Measurements from ENCODE around the gene GDI1. TPM values are rescaled to one million over a fixed set of nuclear protein-coding genes. Genes with fewer than 3 reads are reported as not detected.

GDI1 gene
- total and polyA plus RNA-seq, 7 experiments from 2014 or later, result 18.8 to 174 (median 115) TPM

Small RNAs within 50 kb of the gene (microRNA-seq; reads per million reads assigned to microRNA genes)
- gene MIR6858 (ENCODE audit: borderline microRNAs expressed), result not detected

Other genes starting within 250 kb of the GDI1 start
- not detected for gene OPN1MW2, start 217.4 kb upstream of the GDI1 start, total RNA-seq
- not detected for gene OPN1MW2, start 217.4 kb upstream of the GDI1 start, polyA plus RNA-seq
- not detected for gene OPN1MW3, start 179.6 kb upstream of the GDI1 start, total RNA-seq
- gene OPN1MW3, start 179.6 kb upstream of the GDI1 start, polyA plus RNA-seq, result not detected
- not detected for gene TEX28, start 142.0 kb upstream of the GDI1 start, total RNA-seq
- gene TEX28, start 142.0 kb upstream of the GDI1 start, polyA plus RNA-seq, result not detected
- gene TKTL1, start 141.4 kb upstream of the GDI1 start, total RNA-seq, result 1 to 10 TPM in 4 of 5 experiments, under 1 TPM in 1; 0.58 to 4.7 (median 3.2) TPM
- gene TKTL1, start 141.4 kb upstream of the GDI1 start, polyA plus RNA-seq, result 10 to 100 TPM; 35.7 to 47.7 TPM
- gene FLNA, start 62.5 kb upstream of the GDI1 start, total RNA-seq, result 1,000 to 10,000 TPM in 2 of 5 experiments, 100 to 1,000 TPM in 3; 440 to 1,423 (median 604) TPM
- 100 to 1,000 TPM in 1 of 2 donors, 10 to 100 TPM in 1; 96.0 to 333 TPM for gene FLNA, start 62.5 kb upstream of the GDI1 start, polyA plus RNA-seq
- gene EMD, start 57.9 kb upstream of the GDI1 start, total RNA-seq, result 100 to 1,000 TPM in 2 of 5 experiments, 10 to 100 TPM in 3; 53.5 to 141 (median 89.9) TPM
- gene EMD, start 57.9 kb upstream of the GDI1 start, polyA plus RNA-seq, result 10 to 100 TPM; 31.5 to 34.6 TPM
- gene RPL10, start 38.8 kb upstream of the GDI1 start, total RNA-seq, result 1,000 to 10,000 TPM; 2,926 to 5,130 (median 5,063) TPM
- gene RPL10, start 38.8 kb upstream of the GDI1 start, polyA plus RNA-seq, result 1,000 to 10,000 TPM; 6,302 to 7,439 TPM
- 10 to 100 TPM; 18.4 to 31.1 (median 21.7) TPM for gene DNASE1L1, start 27.9 kb upstream of the GDI1 start, total RNA-seq
- 10 to 100 TPM; 11.1 to 19.6 TPM for gene DNASE1L1, start 27.9 kb upstream of the GDI1 start, polyA plus RNA-seq
- 100 to 1,000 TPM in 3 of 5 experiments, 10 to 100 TPM in 2; 90.9 to 130 (median 108) TPM for gene TAFAZZIN, start 25.6 kb upstream of the GDI1 start, total RNA-seq
- gene TAFAZZIN, start 25.6 kb upstream of the GDI1 start, polyA plus RNA-seq, result 10 to 100 TPM; 40.4 to 46.4 TPM
- 10 to 100 TPM; 37.8 to 63.3 (median 51.1) TPM for gene ATP6AP1, start 8.5 kb upstream of the GDI1 start, total RNA-seq
- gene ATP6AP1, start 8.5 kb upstream of the GDI1 start, polyA plus RNA-seq, result 100 to 1,000 TPM; 100 to 118 TPM
- gene FAM50A, start 7.0 kb downstream of the GDI1 start, total RNA-seq, result 10 to 100 TPM; 47.2 to 76.5 (median 49.3) TPM
- gene FAM50A, start 7.0 kb downstream of the GDI1 start, polyA plus RNA-seq, result 10 to 100 TPM; 19.9 to 40.7 TPM
- 10 to 100 TPM; 32.9 to 45.7 (median 43.3) TPM for gene PLXNA3, start 21.1 kb downstream of the GDI1 start, total RNA-seq
- gene PLXNA3, start 21.1 kb downstream of the GDI1 start, polyA plus RNA-seq, result 1 to 10 TPM in 1 of 2 donors, under 1 TPM in 1; 0.93 to 1.2 TPM
- 10 to 100 TPM; 11.6 to 57.0 (median 20.4) TPM for gene LAGE3, start 42.1 kb downstream of the GDI1 start, total RNA-seq
- 10 to 100 TPM; 78.1 to 85.1 TPM for gene LAGE3, start 42.1 kb downstream of the GDI1 start, polyA plus RNA-seq
- 10 to 100 TPM in 4 of 5 experiments, 1 to 10 TPM in 1; 9.2 to 41.5 (median 32.5) TPM for gene UBL4A, start 49.5 kb downstream of the GDI1 start, total RNA-seq
- 10 to 100 TPM; 46.0 to 65.7 TPM for gene UBL4A, start 49.5 kb downstream of the GDI1 start, polyA plus RNA-seq
- gene SLC10A3, start 53.5 kb downstream of the GDI1 start, total RNA-seq, result 10 to 100 TPM; 11.7 to 22.7 (median 19.0) TPM
- 10 to 100 TPM; 35.0 to 58.7 TPM for gene SLC10A3, start 53.5 kb downstream of the GDI1 start, polyA plus RNA-seq
- gene FAM3A, start 79.1 kb downstream of the GDI1 start, total RNA-seq, result 10 to 100 TPM; 37.6 to 63.7 (median 50.9) TPM
- 10 to 100 TPM; 22.2 to 31.1 TPM for gene FAM3A, start 79.1 kb downstream of the GDI1 start, polyA plus RNA-seq
- gene G6PD, start 109.7 kb downstream of the GDI1 start, total RNA-seq, result 10 to 100 TPM; 35.4 to 74.3 (median 52.7) TPM
- 1 to 10 TPM; 3.9 to 6.2 TPM for gene G6PD, start 109.7 kb downstream of the GDI1 start, polyA plus RNA-seq
- 10 to 100 TPM; 29.6 to 45.5 (median 38.8) TPM for gene IKBKG, start 110.5 kb downstream of the GDI1 start, total RNA-seq
- 10 to 100 TPM; 19.6 to 26.4 TPM for gene IKBKG, start 110.5 kb downstream of the GDI1 start, polyA plus RNA-seq
- gene CTAG1A, start 148.0 kb downstream of the GDI1 start, total RNA-seq, result not detected
- not detected for gene CTAG1A, start 148.0 kb downstream of the GDI1 start, polyA plus RNA-seq
- not detected for gene CTAG1B, start 182.1 kb downstream of the GDI1 start, total RNA-seq
- not detected for gene CTAG1B, start 182.1 kb downstream of the GDI1 start, polyA plus RNA-seq
- not detected for gene CTAG2, start 216.4 kb downstream of the GDI1 start, total RNA-seq
- gene CTAG2, start 216.4 kb downstream of the GDI1 start, polyA plus RNA-seq, result not detected